GM04503 (cell line): ENCODE data around the gene PXK.

Experiments used
- DNase-seq: peaks from one replicate; pipeline ENCODE4 v3.0.0-alpha.2; 2012; ENCODE audit warnings: low read depth

Gene PXK

DNA sequence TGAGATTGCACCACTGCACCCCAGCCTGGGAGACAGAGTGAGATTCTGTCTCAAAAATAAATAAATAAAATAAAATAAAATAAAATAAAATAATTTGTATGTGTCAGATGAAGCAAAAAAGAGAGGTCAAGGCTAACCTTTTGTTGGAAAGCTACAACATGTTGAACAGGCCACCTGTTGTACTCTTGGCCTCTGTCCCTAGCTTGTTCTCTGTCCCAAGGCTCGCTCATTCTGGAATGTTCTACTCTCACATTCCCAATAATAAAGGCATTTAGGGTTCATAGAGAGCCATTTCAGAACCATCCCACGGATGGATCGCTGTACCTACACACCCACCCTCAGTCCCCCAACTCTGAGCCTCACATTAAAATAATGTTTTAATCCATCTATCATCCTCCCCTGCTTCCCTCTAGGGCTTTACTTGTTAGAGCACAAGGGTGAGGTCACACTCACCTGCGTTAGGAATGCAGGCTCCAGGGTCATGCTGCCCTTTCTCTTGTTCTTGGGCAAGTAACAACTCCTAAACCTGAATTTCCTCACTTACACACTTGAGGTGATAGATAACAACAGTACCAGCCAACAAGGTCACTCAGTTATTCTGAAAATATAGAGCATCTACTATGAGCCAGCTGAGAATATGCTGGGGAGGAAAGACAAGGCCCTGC, 134.3 kb downstream of the PXK start:
- DNase-seq, result no peak

DNA sequence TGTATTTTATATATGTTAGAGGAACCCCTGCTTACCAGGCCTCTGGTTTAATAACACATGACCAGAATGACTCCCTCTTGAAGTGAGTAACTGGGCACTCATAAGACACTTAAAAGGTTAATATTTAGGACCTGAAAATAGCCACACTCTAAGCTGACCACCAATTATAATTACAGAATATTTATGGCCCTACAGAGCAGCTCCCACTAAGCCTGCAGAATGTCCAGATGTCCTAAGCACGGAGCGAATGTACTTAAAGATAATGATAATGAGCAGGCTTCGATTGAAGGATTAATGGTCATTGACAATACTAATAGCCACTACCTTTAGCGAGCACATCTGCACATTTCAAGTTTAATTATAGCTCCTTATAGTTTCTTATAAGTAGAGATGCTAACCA, 136.4 kb downstream of the PXK start:
- DNase-seq, result no peak

DNA sequence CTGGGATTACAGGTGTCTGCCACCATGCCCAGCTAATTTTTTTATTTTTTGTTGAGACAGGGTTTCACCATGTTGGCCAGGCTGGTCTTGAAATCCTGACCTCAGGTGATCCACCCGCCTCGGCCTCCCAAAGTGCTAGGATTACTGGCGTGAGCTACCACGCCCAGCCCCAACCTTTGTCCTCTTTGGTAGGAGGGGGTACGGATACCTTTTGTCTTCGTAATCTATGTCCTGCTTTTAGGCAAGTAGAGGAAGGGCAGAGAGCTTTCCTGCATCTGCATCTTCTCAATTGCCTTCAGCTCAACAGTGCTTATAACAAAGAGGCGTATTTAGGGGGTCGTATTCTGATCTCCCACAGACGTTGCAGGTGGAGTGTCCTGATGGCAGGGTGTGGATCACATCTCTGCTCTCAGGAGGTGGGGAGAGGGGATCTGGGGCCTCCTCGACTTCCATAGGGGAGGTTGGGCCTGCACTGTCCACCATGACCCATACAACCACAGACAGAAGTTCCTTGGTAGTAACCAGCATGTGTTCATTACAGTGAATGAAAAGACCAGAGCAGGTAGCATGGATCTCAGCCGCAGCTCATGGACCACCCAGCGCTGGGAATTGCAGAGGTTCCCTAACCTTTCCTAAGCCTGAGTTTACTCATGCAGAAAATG, 137.8 kb downstream of the PXK start:
- no peak for DNase-seq

DNA sequence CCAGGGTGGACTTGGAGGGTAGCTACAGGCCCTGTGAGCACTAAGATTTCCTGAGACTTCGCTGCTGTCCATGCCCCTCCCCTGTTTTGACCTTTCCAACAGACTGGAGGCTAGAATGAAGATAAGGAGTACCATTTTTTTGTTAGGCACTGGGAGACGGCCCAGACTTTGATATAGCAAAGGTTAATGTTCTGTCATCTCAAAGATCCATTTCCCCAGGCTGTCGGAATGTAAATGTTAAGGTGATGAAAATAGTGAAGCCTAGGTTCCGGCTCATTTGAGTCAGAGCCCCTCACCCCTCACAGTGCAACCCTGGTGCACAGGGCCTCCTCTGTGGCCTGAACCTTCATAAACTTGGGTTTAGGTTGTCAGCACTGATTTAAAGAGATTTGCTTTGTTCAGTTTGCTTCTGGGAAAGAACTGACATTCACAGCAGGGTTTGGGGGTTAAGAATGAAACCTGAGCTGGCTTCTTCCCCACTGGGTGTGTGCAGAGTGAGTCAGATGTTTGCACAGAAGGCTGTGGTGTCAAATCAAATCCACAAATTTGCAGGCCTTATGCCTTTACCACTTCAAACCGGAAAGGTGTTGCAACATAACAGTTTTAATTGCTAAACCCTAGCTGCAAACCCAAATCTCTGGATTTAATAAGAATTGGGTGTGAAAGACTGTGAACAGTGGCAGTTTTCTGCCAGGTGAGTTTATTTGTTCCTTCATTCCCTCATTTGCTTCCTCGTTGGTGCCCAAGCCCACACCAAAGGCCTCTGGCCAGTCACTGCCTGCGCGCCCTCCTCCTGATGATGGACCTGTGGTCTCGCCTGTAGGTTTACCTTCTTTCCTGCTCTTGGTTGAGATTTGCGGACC, 138.6 kb downstream of the PXK start:
- DNase-seq, result peak; percentile 55

DNA sequence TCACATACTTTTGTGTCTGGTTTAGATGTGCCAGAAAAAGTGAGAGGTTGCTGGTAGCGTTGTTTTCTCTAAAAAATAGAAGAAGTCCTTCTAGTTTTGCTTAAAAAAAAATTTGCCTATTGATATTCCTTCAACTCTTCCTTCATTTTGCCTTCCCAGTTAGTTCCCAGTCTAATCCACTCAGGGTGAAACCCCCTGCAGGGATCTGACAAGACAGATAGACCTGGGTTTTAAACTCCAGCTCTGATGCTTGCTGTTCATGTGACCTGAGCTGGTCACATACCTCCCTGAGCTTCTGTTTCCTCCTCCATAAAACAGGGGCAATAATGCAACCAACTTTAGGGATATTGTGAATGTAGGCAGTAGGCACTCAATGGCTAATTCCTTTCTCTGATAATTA, 140.6 kb downstream of the PXK start:
- no peak for DNase-seq

DNA sequence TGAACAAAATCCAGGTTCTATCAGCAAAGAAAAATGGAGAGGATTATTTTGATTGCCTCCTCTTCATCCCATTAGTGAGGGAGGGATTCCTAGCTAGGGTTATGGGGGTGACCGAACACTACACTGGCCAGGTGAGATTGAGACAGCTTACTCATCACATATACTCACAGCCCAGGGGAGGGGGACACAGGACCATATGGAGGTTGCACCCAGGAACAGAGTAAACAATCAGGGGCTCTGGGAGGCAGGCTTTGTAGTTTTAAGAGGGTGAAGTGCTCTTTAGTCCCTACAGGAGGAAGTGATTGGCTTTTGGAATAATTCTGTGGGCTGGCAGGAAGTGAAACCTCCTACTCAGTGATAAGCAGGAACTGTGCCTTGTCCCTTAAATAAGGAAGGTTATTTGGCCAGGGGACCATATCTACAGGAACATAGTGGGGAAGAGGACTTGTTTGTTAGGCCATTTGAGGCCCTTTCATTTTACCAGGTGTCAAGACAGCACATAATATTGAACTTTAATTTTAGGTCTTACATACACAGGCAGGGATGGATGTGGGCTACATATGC, 141.7 kb downstream of the PXK start:
- no peak for DNase-seq

DNA sequence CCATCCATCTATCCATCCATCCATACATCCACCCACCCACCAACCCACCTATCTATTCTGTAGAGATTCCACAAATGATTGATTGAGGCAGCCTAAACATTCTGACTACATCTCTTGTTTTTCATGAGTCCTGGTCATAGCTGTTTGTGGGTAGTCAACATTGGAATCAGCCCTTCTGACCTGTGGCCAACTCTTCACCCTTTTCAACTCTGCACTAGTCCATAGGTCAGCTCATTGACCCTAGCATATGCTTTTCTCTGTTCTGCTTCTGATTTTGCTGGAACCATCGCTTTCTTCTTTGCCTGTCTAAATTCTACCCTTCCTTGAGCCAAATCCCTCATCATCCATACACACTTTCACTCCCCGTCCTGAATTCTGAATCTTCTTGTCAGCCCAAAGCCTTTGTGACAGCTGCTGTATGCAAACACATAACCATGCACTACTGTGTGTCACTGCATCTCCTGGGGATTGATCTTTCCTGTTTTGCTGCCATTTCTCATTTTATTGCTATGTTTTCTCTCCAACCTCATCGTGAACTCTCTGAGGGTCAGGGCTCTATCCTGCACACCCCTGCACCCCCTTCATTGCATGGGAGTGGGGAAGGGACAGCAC, 142.4 kb downstream of the PXK start:
- DNase-seq, result no peak
